ENCODE measurements around the gene CACNA1C.

The CACNA1C gene

GRCh38 chr12:2625289-2625612 is 572.5 kb downstream of the CACNA1C start:
- TF ChIP-seq EZH2phosphoT487 (IDR thresholded peaks at IDR 0.05; ENCODE audit: borderline replicate concordance, low read length), result no peak
- no peak for TF ChIP-seq CTCF (IDR thresholded peaks at IDR 0.05; ENCODE audit: low read depth, low read length, poor library complexity, severe bottlenecking)
- no peaks in the 10 kb centered on the region for H4K20me1 ChIP-seq (ENCODE audit: control insufficient read depth, insufficient read depth, low read depth, low read length)
- peaks cover 36% of the 10 kb centered on the region for H3K4me1 ChIP-seq (ENCODE audit: control insufficient read depth, low read length)
- H3K9me3 ChIP-seq (ENCODE audit: control insufficient read depth, insufficient read depth, low read length), result no peaks in the 10 kb centered on the region
- no peaks in the 10 kb centered on the region for H3K36me3 ChIP-seq (ENCODE audit: control insufficient read depth, low read length)
- H3K4me3 ChIP-seq (ENCODE audit: low read length), result no peak overlapping the region
- H3K79me2 ChIP-seq (ENCODE audit: control insufficient read depth, low read length), result no peaks in the 10 kb centered on the region
- H3K27ac ChIP-seq (ENCODE audit: low read depth, low read length), result no peak overlapping the region
- H3F3A ChIP-seq (ENCODE audit: control insufficient read depth, insufficient read depth), result no peaks in the 10 kb centered on the region
- H3K4me2 ChIP-seq (ENCODE audit: low read length), result peak overlapping the region; percentile 21; the same call in 1 of the 2 replicates
- no peaks in the 10 kb centered on the region for H3K9me2 ChIP-seq (replicated peaks; ENCODE audit: control insufficient read depth, low read length)
- peaks cover 10% of the 10 kb centered on the region; the same call in 1 of the 2 replicates for H3K27me3 ChIP-seq (ENCODE audit: control insufficient read depth, low read length)

- Histone ChIP-seq H3K4me2 (ENCODE audit: low read length) (peak overlapping the region; percentile 45), H4K20me1 (ENCODE audit: control insufficient read depth, insufficient read depth, low read depth, low read length) (no peaks in the 10 kb centered on the region), H3K36me3 (ENCODE audit: control insufficient read depth, low read length) (no peaks in the 10 kb centered on the region), H3F3A (ENCODE audit: control insufficient read depth, insufficient read depth) (no peaks in the 10 kb centered on the region), H3K9me2 (replicated peaks; ENCODE audit: control insufficient read depth, low read length) (no peaks in the 10 kb centered on the region), H3K4me1 (ENCODE audit: control insufficient read depth, low read length) (peaks cover 36% of the 10 kb centered on the region), H3K27me3 (ENCODE audit: control insufficient read depth, low read length) (peaks cover 7% of the 10 kb centered on the region; the same call in 1 of the 2 replicates), H3K4me3 (ENCODE audit: low read length) (peak overlapping the region; percentile 19; the same call in 1 of the 2 replicates), H3K79me2 (ENCODE audit: control insufficient read depth, low read length) (no peaks in the 10 kb centered on the region), H3K27ac (ENCODE audit: low read depth, low read length) (no peak overlapping the region), H3K9me3 (ENCODE audit: control insufficient read depth, insufficient read depth, low read length) (no peaks in the 10 kb centered on the region)
- TF ChIP-seq EZH2phosphoT487 (IDR thresholded peaks at IDR 0.05; ENCODE audit: borderline replicate concordance, low read length) (no peak), CTCF (IDR thresholded peaks at IDR 0.05; ENCODE audit: low read depth, low read length, poor library complexity, severe bottlenecking) (no peak)
These were observed 574.5 kb downstream of the CACNA1C start for GRCh38 chr12:2627076-2627834.

GRCh38 chr12:2627835-2628191 is 575.0 kb downstream of the CACNA1C start:
- H3K4me3 ChIP-seq (ENCODE audit: low read length), result peak overlapping the region; percentile 19; the same call in 1 of the 2 replicates
- H3K4me1 ChIP-seq (ENCODE audit: control insufficient read depth, low read length), result peaks cover 36% of the 10 kb centered on the region
- no peaks in the 10 kb centered on the region for H3K9me2 ChIP-seq (replicated peaks; ENCODE audit: control insufficient read depth, low read length)
- no peak overlapping the region for H3K27ac ChIP-seq (ENCODE audit: low read depth, low read length)
- H3K4me2 ChIP-seq (ENCODE audit: low read length), result peak overlapping the region; percentile 45
- no peaks in the 10 kb centered on the region for H4K20me1 ChIP-seq (ENCODE audit: control insufficient read depth, insufficient read depth, low read depth, low read length)
- no peaks in the 10 kb centered on the region for H3F3A ChIP-seq (ENCODE audit: control insufficient read depth, insufficient read depth)
- no peaks in the 10 kb centered on the region for H3K9me3 ChIP-seq (ENCODE audit: control insufficient read depth, insufficient read depth, low read length)
- TF ChIP-seq CTCF (IDR thresholded peaks at IDR 0.05; ENCODE audit: low read depth, low read length, poor library complexity, severe bottlenecking) (no peak), EZH2phosphoT487 (IDR thresholded peaks at IDR 0.05; ENCODE audit: borderline replicate concordance, low read length) (no peak)
- peaks cover 7% of the 10 kb centered on the region; the same call in 1 of the 2 replicates for H3K27me3 ChIP-seq (ENCODE audit: control insufficient read depth, low read length)
- H3K36me3 ChIP-seq (ENCODE audit: control insufficient read depth, low read length), result no peaks in the 10 kb centered on the region
- no peaks in the 10 kb centered on the region for H3K79me2 ChIP-seq (ENCODE audit: control insufficient read depth, low read length)

All from DOHH2 (cell line).